COLO829 (cell line): ENCODE results near the gene LYVE1.

Experiments used
- DNase-seq: peaks from one replicate; pipeline ENCODE4 v3.0.0; 2012; ENCODE audit warnings: low spot score

The LYVE1 gene

DNA sequence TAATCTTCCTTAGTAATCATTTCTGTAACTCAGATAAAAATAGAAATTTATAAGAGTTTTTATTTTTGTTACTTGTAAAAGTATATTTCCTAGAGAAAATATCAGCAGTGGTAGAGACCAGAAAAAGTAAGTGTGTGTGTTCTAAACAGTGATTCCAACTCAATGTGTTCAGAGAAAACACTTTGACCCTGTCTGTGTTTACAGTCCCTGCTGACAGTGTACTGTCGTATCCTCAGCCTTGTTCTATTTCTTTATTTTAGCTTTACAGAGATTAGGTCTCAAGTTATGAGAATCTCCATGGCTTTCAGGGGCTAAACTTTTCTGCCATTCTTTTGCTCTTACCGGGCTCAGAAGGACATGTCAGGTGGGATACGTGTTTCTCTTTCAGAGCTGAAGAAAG, 10.2 kb downstream of the LYVE1 start:
- no peak for DNase-seq

DNA sequence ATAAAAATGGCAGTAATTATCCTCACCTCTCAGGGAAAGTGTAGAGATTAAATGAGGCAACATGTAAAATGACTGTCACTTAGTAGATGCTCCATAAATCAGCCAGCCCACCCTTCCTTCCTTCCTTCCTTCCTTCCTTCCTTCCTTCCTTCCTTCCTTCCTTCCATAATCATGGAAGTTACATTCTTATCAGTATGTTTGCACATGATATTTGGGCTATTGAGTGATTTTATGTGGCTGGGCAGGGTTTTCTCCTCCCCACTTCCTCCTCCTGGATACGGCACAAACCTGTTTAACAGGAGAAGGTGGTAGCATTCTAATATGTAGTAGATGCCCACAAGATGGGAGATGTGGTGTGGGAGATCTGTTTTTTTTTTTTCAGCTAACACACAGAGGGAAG, 11.9 kb downstream of the LYVE1 start:
- DNase-seq: no peak

DNA sequence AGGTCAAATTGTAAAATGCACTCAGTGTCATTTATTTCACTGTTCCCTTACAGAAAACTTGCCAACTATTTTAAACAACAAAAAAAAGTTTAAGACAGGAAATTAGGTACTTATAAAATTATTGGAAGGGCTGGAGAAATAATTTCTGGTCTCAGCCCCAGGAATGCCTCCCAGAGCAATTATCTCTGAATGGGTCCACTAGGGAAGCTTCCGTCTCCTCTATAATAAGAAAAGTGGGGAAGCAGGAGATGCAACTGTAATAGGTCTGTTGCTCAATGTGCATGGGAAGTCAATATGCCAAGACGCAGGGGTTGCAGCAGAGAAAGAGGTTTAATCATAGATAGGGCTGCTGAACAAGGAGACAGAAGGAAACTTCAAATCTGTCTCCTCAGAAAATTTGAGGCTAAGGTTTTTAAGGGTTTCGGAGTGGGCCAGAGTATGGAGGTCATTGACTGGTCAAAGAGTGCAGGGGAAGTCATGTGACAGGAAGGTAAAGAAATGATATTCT, 16.6 kb downstream of the LYVE1 start:
- DNase-seq: no peak

DNA sequence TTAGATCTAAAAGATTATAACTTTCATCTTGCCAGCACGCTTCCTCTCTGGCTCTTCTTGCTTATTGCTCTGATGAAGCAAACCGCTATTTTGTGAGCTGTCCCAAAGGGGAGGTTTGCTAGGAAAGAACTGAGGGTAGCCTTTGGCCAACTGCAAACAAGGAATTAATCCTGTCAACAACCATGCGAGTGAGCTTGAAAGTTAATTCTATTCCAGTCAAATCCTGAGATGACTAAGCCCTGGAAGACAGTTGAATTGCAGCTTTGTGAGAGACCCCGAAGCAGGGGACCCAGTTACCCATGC, 17.2 kb downstream of the LYVE1 start:
- DNase-seq: no peak

DNA sequence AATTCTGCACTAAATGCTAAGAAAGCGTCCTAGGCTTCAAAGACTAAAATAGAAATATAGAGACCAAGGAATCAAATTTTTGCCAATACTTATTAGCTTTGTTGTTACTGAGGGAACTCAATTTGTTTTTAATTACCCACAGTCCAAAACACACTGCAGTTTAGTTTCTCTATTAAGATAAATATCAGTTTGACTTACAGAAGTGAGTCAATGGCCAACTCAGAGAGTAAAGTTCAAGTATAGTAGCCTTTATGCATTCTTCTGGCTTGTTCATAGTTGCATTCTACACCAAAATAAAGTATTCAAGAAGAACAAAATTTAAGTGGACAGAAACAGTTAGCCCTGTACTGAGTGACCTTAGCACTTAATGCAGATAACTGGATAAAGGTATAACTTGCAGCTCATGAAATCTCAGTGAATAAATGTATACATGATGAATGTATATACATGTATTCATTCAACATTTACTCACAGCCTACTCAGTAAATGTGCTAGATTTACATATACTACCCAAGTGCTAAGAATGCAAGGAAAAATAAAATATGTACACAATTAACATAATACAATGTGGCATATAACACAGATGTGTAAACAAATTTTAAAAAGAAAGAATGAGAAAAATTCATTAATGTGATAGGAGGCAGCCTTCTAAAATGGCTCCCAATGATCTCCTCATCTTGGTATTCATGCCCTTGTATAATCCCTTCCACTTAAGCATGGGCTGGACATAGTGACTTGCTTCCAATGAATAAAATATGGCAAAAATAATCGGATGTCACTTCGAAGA, 17.8 kb downstream of the LYVE1 start:
- no peak for DNase-seq

DNA sequence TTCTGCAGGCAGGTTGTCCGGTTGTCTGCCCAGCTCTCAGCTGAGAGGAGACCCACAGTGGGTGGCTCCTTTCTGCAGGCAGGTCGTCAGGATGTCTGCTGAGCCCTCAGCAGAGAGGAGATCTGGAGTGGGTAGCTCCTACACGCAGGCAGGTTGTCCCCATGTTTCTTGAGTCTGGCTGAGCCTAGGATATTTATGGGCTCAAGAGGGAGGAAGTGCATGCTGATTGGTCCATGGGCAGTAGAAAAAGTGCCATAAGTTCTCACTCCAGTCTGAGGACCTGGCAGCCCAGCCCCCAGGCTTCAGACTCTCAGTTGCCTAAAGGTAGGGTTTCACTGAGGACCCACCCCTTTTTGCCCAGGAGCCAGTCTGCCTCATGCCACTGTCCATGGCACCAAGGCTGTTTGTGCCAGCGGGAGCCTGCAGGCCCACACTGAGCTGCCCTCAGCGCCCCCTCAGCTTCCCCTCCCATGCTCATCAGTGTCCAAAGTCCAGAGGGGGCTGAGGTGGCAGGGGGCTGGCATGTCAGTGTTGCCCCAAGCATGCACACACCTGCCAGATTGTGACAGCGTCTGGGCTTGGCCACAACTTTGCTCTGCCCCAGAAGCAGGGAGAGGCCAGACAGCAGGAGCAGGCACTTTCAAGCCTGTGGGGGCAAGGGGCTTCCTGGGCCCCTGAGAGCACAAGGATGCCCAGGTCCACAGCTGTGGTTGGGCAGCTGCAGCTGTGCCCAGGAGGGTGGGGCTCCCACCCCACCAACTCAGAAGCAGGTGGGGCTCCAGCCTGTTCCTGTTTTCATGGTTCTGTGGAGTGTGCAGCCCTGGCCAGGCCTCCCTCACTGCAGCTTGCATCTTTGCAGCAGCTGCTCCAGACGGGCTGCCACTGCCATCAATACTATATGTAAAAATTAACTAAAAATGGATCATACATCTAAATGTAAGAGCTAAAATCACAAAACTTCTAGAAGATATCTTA, 23.7 kb downstream of the LYVE1 start:
- DNase-seq: no peak

DNA sequence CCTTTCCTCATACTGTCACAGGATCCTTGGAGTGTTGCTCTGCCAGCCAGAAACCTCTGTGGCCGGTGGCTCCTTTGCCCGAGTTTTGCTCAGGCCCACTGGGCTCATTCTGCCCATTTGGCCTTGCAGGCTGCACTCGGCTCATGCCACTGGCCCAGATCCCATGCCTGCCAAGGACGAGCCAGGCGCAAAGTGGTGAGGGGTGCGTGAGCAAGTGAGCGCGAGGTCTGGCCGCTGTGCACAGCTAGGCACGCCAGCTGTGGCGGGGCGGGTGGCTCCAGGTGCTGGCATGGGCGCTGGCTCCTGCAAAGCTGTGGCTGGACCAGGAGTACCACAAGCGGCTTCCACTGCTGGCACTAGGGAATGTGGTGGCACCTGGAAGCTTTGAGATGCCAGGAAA, 24.7 kb downstream of the LYVE1 start:
- DNase-seq: no peak

DNA sequence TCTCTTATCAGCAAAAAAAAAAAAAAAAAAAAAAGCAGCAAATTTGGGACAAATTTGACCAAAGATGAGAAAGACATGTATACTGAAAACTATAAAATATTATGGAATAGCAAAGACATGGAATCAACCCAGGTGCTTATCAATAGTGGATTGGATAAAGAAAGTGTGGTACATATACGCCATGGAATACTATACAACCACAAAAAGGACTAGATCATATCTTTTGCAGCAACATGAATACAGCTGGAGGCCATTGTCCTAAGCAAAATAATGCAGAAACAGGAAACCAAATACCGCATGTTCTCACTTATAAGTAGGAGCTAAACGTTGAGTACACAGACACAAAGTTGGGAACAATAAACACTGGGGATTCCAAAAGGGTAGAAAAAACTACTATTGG, 25.7 kb downstream of the LYVE1 start:
- DNase-seq: no peak

DNA sequence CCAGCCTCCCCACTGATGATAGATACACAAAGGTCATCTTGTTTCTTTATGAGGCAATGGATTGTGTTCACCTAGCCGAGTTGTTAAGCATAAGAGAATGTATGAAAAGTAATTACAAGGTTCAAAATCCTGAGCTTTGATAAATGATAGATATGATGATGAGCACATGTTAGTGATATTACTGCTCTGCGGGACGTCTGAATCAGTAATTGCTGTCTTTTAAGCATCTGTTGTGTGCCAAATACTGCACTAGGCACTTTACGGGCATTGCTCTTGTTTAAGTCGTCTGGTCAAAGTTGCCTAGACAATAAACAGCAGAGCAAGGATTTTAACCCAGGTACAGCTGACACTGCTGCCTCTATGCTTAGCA, 26.9 kb downstream of the LYVE1 start:
- DNase-seq: no peak

DNA sequence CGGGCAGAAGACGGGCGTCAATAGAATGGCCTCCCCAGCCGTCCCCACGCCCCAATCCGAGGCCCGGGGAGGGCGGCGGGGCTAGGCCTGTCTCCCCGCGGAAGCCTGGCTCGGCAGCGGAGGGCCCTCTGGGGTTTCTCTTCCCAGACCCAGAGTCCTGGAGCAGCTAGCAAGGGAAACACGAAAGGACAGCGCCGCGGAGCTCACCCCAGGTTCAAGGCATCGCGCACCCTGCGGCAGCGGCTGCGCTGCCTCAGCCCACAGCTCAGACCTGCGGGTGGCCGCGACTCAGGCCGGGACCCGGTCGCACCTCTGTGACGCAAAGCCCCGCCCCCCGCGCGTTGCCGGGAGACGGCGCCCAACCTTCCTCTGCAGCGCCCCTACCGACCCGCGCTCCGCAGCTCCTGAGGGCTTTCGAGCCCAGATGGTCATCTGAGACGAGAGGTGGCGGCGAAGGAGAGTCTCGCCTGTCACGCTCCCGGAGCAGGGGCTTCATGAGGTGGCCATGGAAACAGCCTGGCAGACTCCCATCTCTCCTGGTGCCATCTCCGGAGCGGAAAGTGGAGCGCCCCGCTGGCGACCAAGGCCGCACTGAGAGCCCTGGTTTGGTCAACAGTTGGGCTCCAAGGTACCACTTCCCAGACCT, 27.4 kb downstream of the LYVE1 start, which contains the start of gene RNF141:
Gene RNF141 (minus strand): TSS at position 273 of the 646 bp plus-strand sequence. CDS start 7,029 bp downstream, outside the sequence.
- DNase-seq: peak; percentile 82

DNA sequence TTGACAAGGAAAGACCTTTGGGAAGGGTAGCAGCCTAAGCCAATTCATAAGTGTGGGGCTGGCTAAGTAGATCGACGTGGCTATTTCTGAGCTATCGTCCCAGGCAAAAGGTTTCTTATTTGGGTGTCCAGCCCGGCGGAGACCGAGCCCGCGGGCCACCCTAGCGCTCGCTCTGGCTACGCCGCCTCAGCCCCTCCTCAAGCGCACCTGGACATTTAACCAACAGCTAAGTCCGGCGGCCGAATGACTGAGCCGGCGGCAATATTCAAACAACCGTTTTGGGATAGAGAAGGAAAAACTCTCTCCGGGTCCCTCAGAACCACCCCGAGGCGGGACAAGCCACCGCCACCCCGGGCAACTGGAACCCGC, 27.9 kb downstream of the LYVE1 start:
- no peak for DNase-seq

DNA sequence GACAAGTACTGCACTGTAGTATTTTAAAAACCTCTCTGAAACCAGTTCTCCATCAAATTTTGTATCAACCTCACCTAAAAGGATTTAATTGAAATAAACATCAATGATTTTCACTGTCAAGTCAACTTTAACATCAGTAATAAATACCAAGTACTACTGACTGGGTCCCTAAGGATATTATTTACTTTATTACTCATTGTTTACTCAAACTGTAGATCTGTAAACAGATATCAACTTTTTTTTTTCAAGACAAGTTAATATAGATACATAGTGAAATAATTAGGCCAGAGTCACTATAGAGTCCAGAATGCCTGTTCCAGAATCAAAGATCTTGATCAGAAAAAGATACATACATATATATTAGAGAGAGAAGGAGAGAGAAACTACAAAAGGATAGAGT, 29.1 kb downstream of the LYVE1 start:
- no peak for DNase-seq

DNA sequence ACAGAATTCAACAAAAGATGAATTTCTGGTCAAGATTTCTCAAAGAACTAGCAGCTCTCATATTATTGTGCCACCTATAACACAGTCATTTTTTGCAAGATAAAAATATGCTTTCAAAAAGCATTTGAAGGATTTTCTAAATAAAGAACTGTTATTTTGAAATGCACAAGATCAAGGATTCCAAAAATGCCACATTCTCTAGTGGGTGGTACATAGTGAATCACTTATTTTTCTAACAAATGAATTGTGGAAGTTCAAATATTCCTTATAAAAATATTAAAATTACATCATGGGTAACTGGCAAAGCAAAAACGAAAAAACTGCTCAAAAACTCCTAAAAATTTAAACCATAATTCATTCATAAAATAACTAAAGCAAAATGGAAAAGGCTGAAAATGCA, 29.5 kb downstream of the LYVE1 start:
- no peak for DNase-seq

DNA sequence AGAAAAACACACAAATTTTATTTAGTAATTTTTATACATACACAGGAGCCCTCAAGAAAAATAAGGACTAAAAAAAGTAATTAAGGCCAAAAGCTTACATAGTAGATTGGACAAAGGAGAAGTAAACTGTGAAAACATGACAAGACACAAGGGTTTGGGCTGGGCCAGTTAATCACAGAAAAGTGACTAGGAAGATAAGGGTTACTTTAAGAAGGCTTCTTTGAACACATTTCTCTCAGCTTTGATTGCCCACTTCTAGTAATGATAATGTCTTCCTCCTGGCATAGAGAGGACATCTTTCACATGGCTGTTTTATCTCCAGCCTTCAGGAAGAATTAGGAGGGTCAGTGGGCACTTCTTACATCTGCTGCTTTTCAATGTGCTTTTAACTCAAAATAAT, 30.9 kb downstream of the LYVE1 start:
- DNase-seq: no peak

DNA sequence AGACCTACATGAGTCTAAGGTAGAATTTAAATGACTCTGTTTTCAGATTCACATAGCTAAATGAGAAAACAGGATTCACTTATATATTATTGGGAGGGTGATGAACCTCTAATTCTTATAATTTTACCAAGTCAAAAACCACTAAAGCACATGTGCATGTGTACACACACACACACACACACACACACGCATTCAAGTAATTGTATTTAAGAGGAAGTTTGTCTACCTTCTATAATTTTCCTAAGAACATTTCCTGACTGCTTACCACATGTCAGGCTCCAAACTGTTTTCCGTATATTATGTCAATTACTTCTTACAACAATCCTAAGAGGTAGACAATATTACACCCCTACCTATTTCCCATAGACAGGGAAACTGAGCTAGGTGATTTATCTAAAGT, 34.1 kb downstream of the LYVE1 start:
- DNase-seq: no peak

DNA sequence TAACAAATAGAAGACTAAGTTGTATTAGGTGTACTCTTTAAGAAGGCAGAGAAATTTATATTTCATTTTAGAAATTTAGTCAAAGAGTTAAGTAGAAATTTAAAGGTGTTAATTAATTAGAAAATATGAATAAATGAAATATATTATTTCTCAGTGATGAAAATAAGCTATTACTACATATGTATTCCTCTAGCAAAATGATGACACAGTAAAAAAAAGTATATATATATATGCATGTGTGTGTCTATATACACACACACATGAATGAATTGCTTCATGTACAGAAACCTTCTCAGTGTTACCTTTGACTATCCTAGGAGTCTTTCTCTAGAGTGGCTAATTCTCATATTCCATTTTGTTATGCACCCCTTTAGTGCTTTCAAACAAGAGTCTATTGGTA, 35.1 kb downstream of the LYVE1 start:
- no peak for DNase-seq

DNA sequence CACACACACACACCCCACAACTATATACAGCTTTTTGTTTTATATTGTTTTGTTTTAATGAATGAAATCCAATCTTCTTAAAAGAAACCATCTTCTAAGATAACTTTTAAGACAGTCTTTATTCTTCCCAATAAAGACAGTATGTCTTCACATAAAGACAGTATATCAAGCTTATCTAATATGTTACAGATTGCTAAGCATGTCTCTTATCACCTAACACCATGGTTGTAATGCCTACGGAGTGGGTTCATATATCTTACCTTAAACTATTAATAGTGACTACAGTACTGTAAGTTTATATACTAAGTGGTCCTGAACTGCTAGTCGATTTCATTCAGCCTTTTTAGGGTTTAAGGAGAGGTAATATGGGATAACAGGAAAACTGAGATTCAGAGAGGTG, 35.9 kb downstream of the LYVE1 start:
- no peak for DNase-seq

DNA sequence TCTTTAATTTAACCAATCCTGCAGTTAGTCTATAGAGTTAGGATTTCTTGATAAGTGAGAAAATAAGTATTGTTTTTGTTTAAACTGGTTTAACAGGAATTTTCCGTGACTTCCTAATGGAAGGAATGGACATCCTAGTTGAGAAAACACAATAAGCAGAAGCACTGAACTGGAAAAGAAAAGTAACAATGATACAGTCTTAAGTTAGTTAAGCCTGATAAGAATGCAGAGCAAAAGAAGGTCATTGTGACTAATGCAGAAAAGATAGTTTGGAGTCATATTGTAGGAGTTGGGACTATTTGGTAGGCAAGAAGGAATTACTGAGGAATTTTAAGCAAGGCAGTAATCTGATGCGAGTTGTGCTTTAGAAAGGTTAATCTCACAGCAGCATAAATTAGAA, 39.2 kb downstream of the LYVE1 start:
- DNase-seq: no peak

DNA sequence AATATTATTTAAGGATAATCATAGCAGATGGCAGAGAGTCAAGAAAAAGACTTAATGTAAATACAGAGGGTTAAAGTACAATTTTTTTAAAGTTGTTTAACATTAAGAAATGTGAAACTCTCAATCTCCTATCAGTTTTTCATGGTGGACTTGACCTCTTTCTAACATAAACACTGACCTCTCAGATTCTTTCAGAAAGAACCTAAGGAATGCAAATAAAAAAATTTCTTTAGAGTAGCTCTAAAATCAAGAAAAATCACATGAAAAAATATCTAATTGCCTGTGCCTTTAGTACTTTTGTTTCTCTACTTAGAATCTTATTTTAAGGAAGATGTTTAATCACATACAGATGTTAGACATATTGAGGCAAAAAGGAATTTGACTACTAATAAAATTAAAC, 40.3 kb downstream of the LYVE1 start:
- no peak for DNase-seq

DNA sequence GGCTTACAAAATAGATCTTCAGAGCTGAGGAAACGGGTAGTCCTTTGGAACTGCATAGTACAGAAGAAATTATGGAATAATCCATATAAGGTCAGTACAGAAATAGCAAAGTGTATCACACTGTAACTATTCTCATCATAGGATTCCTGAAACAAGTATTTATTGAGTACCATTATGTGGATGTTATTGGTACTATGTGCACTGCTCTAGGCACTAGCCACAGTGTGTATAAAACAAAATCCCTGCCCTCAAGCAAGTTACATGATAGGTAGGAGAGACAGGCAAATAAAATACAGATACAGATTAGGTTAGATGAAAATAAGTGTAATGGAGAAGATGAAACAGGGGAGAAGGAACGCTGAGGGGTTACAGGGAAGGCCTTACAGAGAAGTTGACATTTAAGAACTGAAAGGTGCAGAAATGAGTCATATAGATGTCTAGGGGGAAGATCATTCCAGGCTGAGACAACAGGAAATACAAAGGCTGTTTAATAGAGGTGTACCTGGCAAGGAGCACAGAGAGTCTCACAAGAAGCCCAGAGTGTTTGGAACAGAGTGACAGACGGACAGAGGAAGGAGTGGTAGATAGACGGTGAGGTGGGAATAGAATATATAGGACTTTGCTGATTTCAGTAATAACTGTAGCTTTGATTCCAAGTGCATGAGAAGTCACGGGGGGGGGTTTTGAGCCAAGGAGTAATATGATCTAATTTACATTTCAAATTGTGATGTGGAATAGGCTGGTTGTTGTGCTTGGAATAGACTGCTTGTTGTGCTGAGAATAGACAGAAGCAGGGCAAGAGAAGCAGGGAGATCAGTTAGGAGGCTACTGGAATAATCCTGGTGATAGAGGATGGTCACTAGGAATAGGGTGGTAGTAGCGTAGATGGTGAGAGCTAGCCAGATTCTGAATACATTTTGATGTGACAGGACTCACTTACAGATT, 41.2 kb downstream of the LYVE1 start:
- DNase-seq: no peak

DNA sequence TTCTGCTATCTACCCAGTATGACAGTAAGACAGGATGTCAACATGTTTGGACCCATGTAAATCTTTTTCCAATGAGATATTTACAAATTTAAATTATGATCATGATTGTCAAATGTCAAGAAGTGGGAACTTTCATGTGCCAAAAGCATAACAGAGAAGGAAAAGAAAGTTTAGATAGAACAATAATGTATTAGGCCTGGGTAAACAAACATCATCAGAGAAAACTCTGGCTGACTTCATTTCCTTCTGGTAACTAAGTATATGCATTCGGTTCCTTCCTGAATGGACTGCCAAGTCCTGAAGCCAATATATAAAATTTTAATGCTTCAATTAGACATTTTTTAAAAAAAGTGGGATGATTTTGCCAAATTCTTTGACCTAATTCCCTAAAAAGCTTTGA, 44.0 kb downstream of the LYVE1 start:
- DNase-seq: no peak

DNA sequence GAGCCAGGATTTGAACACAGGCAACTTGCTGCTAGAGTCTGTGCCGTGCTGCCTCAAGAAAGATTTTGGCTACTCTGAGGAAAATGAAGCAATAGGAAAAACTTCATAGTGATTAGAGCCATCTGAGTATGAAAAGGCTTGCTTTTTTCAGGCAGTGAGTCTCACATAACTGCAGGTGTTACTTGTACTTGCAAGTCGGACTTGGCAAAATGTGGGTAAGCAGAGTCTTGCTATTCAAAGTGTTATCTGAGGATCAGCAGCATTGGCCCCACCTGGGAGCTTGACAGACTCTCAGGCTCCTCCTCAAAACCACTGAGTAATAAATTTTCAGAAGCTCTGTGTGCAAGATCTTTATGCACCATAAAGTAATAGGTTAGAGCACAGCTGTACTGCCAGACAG, 45.5 kb downstream of the LYVE1 start:
- no peak for DNase-seq
